Vagina (tissue), 2 donors: ENCODE measurements around the gene WDR7.

Experiments used
- POLR2A ChIP-seq, 2 donors: fragments of 450-650 bp; IDR thresholded peaks; one replicate each; pipeline ENCODE4 v1.6.1; 2017; ENCODE audit warnings: antibody characterized with exemption in 2 of 2, mild to moderate bottlenecking in 2 of 2, moderate library complexity in 2 of 2
- POLR2AphosphoS5 ChIP-seq, 2 donors: sonication (generic); formaldehyde crosslinking; IDR thresholded peaks; one replicate each; pipeline ENCODE4 v1.9.0; 2017; ENCODE audit warnings: antibody characterized with exemption in 2 of 2, mild to moderate bottlenecking in 2 of 2, low read depth in 1 of 2; ENCODE audit not compliant: insufficient read depth in 1 of 2
- TF ChIP-seq, protein P1 (sequence below), 3 experiments: fragments of 450-650 bp in 2 of 3; fragments of 200-600 bp in 1 of 3; sonication (generic) in 1 of 3; IDR thresholded peaks; one replicate each; pipeline ENCODE4 v1.5.1; 2017 to 2019; ENCODE audit warnings: antibody characterized with exemption in 3 of 3, mild to moderate bottlenecking in 2 of 3, moderate library complexity in 2 of 3

DNA sequence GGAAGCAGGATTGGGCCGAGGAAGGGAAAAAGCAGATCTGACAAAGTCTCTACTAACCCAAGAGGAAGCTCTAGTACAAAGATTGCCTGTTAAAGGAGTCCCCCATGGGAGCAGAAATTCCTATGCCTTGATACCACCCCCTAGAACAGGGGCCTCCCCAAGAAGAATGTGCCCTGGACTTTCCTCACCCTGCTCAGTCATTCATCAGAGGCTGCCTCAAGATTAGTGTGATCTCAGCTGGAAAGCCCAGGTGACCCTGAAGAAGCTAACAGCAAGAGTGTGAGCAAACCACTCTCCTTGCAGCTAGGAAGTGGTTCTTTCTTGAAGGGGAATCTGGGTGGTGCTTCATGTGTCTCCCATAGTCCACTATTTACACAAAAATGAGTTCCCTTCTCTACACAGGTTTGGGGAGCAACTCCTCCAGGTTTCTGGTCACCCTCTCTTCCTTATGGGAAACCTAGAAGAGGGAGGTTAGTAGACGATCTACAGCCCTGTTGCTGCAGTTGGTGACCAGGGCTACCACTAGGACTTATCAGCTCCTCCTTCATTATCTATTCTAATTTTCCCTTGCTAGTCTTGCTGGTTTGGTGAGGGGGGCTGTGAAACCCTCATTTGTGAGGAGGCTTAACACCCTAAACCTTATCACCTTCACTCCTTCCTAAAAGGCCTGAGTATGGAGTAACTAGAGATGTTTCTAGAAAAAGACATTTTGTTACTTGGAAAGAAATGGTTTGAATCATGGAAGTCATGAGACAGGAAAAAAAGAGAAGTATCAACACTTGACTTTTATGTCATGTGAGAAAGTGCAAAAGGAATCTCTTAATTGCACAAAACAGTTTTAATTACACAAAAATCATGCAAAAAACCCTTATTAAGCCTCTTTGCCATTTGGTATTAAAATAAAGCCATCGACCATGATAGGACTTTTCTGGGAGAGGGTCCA is 2.9 kb upstream of the WDR7 start:
- TF ChIP-seq POLR2A (IDR thresholded peaks at IDR 0.05) (no peak), POLR2AphosphoS5 (IDR thresholded peaks at IDR 0.05; ENCODE audit: insufficient read depth in 1 of 2, low read depth in 1 of 2) (no peak)
- TF ChIP-seq, protein P1, sequence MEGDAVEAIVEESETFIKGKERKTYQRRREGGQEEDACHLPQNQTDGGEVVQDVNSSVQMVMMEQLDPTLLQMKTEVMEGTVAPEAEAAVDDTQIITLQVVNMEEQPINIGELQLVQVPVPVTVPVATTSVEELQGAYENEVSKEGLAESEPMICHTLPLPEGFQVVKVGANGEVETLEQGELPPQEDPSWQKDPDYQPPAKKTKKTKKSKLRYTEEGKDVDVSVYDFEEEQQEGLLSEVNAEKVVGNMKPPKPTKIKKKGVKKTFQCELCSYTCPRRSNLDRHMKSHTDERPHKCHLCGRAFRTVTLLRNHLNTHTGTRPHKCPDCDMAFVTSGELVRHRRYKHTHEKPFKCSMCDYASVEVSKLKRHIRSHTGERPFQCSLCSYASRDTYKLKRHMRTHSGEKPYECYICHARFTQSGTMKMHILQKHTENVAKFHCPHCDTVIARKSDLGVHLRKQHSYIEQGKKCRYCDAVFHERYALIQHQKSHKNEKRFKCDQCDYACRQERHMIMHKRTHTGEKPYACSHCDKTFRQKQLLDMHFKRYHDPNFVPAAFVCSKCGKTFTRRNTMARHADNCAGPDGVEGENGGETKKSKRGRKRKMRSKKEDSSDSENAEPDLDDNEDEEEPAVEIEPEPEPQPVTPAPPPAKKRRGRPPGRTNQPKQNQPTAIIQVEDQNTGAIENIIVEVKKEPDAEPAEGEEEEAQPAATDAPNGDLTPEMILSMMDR (IDR thresholded peaks at IDR 0.05), result no peak
